NCI-H128 (cell line): ENCODE results near the gene RASGRF2.

Experiments used
- DNase-seq: peaks from one replicate; lab custom pipeline; 2025; ENCODE audit not compliant: unreplicated experiment; lab: John Stamatoyannopoulos, UW

RASGRF2 gene

DNA sequence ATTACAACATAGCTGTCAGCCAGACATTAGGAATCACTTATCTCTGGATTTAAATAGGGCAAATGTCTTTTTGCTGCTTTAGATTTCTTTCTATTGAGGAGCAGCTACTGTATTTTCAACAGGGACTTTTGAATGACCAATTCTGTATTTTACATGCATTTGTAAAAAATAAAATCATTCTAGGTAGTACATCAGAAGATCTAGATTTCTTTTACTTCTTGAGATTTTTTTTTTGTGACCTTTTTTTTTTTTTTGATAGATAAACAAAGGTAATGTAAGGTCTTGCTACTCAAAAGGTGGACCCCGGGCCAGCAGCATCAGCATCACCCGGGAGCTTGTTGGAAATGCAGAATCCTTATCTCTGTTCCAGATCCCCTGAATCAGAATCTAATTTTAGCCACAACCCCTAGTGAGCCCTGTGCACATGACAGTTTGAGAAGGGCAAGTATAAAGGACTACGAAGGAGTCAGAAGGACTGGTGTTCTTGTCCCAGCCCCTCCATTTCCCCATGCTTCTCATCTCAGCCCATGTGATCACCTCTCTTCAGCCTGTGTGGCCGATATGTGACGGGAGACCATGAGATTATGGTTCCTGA, 235.3 kb downstream of the RASGRF2 start:
- no peak for DNase-seq

DNA sequence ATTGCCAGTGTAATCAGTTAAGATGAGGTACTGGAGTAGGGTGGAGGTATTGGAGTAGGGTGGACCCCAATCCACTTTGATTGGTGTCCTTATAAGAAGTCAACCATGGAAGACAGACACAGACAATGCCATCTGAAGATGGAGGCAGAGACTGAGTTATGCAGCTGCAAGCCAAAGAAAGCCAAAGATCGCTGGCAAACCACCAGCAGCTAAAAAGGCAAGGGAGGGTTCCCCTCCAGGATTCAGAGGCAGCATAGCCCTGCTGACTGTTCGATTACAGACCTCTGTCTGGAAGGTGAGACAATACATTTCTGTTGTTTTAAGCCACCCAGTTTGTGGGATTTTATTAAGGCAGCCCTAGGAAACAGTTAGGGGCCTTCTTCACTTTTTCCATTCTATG, 242.5 kb downstream of the RASGRF2 start:
- DNase-seq, result no peak

DNA sequence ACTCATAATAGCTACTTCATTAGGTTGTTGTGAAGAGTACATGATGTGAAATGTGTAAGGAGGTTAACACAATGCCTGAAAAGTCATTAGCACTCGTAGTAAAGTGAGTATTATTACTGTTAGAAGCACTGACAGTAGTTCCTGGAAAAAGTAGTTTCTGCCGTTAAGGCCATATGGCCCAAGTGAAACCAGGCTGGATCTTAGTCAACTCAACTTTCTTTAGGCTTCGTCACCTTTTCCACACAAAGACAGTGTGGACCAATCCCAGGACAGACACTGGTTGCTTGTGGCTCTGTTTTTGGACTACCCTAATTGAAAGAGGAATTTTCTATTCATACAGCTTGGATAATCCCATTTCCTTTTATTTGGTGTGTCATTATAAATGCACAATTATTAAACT, 243.6 kb downstream of the RASGRF2 start:
- no peak for DNase-seq

DNA sequence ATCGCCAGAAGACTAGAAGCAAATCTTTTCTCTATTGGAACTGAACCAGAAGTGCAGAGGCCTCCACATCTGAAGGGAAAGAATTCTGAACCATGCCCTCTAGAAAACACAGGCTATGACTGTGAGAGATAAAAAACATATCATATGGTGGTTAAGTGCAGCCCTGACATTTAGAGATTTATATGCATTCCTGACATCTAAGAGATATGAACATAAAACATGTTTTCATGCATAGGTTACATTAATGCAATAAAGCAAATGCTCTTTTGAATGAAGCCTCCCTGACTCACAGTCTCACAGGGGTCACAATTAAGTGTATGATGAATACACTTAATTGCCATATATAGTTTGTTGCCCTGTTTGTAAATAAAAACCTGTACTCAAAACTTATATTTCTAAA, 244.0 kb downstream of the RASGRF2 start:
- no peak for DNase-seq

DNA sequence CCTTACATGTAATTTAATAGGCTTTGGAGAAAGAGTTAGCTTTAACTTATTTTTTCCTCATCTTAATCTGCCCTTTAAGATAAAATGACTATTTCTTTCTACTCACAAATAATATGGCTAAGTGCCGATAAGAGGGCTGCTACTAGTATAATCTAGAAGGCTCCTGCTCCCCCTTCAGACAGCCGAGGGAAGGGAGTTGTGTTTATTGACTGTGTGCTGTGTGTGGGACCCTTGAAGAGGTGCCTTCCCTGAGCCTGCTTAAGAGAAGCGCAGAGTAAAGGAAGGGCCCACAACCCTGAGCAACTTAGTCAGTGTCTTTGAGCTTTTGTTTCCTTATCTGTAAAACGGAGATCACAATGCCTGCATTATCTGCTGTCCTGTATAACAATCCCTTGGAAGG, 244.9 kb downstream of the RASGRF2 start:
- DNase-seq, result no peak

DNA sequence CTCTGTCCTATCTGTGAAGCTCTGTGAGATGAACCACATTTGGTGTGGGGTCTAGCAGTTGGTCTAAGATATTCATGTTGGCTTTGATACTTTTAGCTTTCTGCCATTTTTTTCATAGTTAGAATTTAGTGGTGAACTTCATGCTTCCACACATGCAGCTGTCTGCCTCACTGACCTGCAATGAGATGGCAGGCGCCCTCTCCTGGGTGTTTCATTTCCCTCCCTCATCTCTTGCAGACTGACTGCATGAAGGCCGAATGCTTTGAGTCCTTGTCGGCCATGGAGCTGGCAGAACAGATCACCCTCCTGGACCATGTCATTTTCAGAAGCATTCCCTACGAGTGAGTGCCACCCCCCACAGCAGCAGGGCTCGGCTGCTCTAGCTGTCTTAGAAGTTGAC, 246.8 kb downstream of the RASGRF2 start:
- DNase-seq, result no peak

DNA sequence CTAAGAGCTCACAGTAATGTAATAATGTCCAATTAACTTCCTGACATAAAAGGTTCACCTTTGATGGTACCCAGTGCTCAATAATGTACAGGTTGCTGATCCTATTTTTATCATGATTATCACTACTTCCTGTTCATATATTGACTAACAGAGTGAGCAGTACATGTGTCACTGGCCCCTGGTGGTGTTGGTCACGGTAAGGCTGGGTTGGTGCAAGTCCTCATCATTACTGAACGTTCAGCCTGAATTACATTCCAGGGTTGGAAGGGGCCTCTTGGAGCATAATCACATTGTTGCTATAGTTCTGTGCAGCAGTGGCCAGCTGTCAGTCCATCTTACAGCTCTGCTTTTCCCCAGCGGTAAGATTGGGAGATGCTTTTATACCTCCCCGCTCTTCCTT, 248.7 kb downstream of the RASGRF2 start:
- DNase-seq, result no peak

DNA sequence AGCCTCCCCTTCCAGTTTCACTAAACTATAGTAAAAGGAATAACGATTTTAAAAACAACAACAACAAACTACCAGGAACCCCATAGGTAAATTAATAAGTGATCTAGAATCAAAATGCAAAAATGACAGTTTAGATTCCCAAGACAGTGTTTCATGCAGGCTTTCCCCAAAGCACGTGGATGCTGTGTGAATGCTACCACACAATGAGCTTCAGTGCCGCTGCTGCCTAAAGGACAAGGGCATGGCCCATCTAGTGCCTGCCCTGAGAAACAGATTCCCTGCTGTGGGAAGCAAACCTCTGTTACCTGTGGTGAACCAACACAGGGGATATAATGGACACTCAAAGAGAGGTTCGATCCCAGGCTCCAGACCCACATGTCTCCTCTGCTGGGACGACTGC, 249.2 kb downstream of the RASGRF2 start:
- DNase-seq, result no peak

DNA sequence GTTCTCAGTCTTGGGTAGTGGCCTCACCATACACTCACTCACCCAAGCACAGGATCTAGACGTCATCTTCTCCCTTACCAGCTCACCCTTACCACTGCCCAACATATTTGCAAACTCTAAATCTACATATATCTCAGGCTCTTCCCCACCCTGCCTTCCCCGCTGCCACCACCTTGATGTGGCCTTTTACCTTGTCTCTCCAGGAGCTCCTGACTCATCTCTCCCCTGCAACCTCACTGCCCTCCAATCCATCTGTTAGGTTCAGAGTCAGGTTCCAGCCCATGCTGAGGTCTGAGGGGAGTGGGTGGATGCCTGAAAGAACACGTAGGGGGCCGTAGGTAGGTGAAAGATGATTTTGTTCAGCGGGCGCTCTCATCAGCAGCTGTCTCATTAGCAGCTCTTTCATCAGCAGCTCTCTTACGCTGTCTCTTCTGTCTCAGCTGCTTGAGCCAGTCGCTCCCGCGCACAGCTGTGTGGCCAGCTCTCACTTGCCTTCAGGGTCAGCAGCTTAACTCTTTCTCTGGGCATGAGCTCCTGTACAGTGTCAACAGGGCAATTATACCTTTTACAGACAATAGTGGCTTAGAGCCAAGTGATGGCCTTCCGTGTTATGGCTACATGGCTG, 249.8 kb downstream of the RASGRF2 start:
- DNase-seq, result no peak

DNA sequence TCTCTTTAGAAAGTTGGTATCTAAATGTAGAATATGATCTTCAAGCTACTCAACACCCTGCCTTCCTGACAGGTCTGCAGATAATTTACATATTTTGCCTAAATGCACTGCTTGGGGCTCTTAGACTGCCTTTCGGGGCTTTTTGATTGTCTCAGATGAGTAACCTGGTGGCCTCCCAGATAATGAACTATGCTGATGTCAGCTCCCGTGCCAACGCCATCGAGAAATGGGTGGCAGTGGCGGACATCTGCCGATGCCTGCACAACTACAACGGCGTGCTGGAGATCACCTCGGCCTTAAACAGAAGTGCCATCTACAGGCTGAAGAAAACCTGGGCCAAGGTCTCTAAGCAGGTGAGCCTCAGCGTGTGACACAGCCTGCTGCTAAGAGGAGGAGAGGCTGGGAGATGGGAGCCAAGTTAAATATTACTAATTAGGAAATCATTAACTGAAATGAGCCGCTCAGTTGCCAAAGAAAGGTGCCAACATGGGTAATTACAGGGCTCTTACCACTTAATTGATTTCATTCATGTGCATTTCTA, 252.1 kb downstream of the RASGRF2 start:
- no peak for DNase-seq

DNA sequence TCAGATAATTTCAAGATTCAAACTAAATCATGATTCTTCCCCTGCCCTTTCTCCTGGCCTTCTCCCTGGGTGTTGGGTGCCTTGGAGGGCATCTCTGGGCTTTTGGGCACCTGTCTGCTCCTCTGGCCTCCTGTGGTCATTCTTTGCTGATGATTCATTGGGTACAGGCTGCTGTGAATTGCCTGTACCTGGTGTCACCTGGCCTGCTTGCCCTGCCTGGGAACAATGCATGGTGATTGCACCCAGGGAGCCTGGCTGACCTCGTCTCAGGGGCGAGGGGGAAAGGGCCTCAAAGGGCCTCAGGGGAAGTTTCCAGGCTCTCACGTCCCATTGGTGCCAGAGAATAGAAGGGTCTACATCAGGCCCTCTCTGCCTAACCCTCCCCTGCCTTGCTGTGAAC, 252.9 kb downstream of the RASGRF2 start:
- DNase-seq, result no peak

DNA sequence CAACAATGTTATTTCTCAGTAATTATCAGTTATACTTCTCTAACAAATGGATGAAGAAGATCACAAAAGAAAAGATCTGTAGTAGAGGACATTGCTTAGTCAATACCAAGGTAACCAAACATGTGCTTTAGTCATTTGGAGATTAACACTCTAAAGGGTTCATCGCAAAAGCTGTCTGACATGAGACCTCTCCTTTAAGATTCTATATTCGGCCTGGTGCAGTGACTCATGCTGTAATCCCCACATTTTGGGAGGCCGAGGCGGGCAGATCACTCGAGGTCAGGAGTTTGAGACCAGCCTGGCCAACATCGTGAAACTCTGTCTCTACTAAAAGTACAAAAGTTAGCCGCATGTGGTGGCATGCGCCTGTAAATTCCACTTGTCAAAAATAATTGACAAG, 254.7 kb downstream of the RASGRF2 start:
- no peak for DNase-seq

DNA sequence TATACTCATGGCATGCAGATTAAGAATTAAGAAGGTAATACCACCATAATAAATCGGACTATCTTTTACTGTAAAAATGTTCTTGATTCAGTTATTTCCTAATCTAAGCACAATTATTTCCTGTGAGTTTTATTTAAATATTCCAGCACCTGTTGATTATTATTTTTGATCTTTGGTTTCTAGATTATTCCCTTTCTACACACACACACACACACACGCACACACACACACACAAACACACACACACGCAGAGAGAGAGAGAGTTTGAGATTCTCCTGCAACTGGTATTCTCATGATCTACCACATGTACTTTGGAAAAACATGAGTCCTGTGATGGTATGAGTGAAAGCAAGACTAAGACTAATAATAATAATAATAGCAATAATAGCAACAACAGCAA, 256.0 kb downstream of the RASGRF2 start:
- no peak for DNase-seq

DNA sequence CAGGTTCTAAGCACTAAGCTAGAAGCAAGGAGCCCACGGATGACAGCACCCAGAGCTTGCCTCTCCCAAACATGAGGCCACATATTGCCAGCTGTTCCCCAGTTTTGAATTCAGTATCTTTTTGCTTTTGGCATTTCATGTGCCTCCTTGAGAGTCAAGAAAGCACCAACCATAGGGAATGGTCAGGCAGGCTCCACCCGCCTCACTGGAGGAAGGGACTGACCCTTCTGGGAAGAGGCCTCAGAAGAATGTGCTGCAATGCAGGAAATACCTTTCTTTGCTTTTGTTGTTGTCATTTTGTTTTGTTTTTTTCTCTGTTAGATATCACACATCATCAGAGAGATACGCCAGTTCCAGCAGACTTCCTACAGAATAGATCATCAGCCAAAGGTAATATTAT, 259.2 kb downstream of the RASGRF2 start:
- DNase-seq, result no peak

DNA sequence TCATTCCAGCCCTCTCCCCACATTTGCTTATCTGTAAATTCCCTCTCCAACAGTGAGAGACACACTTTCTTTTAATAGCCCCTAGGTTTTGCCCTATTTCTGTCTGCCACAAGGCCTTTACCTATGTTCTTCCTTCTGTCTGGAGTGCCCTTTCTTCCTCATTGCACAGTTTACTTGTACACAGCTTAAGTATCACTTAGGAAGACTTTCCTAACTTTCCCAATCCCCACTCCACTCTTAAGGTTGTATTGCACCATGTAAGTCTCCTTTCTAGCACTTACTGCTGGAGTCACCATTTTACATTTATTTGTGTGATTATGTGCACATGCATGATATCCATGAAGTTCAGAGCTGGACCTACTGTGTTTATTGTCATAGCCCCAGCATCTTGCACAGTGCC, 262.1 kb downstream of the RASGRF2 start:
- no peak for DNase-seq

DNA sequence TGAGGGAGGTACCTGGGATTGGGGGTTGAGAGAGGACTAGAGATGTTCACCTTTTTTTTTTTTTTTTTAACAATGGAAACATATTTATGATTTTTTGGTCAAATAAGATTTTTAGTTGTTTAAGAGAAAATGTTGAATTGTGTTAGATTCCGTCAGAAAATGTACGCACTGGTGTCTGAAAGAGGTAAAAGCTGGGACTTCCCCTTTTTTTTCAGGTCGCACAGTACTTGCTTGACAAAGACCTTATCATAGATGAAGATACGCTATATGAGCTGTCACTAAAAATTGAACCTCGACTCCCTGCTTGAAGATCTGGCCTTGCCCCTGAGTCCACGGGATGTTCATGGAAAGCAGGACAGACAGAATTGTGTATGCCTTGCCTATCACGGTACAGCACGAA, 265.3 kb downstream of the RASGRF2 start:
- no peak for DNase-seq

DNA sequence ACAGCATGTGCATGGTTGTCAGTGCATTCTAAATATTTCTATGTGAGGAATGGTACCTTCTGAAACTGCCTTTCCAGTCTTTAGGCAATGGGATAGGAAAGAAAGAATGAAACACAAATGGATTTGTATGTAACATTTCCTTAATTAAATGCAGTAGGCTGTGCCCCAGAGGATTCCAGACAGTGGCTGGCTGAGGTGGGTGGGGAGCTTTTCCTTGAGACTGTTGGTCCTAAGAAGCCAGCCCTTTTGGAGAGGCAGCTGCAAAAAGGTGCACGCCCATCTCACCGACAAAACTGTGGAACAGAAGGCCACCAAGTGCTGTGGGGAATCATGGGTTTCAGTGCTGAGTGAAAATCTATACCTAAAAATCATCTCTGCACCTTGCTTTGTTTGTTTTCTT, 266.1 kb downstream of the RASGRF2 start:
- DNase-seq, result no peak

DNA sequence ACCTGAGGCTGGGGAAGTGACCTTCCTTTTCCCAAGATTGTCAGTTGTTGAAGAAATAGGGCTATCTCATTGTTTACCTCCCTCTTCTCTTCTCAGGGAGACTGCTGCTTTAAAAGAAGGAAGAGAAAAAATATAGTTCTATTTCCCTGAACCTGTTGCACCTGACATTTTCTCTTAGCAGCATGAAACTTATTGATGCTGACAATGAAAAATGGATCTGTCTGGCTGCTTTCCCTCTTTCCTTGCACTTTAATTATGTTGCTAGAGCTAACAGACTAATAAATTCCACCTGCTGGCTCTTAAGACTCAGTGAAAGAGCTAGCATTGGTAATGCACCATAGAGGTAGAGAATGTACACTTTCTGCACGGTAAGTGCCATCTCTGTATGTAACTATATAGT, 266.8 kb downstream of the RASGRF2 start:
- DNase-seq, result no peak

DNA sequence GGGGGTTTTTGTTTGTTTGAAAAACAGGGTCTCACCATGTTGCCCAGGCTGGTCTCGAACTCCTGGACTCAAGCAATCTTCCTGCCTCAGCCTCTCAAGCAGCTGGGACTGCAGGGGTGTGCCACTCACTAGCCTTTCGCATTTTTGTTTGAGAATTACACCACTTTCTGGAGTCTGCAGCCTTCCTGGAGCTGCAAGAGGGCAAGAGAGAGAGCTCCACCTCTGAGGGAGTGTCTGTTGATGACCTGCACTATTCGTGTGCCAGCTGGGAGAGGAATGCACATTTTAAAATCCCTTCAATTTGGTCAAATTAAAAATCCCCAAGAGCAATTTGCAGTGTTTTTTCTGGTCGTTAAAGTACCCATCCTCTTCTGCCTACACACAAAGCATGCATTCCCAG, 267.9 kb downstream of the RASGRF2 start:
- DNase-seq, result no peak

DNA sequence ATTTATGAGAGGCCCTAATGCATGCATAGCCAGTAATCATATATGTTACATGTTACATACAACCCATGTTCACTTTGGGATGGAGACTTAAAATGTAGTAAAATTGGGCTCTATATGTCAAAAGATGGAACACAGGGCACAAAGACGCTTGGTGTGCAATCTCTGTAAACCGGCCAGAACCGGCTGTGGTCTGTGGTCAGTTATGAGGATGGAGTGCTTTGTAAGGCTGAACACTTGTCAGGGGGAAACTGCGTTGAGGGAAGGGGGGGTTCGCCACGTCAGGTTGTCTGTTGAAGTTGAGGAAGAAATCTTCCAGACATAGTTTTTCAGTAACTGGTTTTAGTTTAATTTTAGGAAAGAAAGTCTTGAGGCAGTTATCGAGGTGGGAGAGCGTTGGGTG, 270.3 kb downstream of the RASGRF2 start:
- no peak for DNase-seq

DNA sequence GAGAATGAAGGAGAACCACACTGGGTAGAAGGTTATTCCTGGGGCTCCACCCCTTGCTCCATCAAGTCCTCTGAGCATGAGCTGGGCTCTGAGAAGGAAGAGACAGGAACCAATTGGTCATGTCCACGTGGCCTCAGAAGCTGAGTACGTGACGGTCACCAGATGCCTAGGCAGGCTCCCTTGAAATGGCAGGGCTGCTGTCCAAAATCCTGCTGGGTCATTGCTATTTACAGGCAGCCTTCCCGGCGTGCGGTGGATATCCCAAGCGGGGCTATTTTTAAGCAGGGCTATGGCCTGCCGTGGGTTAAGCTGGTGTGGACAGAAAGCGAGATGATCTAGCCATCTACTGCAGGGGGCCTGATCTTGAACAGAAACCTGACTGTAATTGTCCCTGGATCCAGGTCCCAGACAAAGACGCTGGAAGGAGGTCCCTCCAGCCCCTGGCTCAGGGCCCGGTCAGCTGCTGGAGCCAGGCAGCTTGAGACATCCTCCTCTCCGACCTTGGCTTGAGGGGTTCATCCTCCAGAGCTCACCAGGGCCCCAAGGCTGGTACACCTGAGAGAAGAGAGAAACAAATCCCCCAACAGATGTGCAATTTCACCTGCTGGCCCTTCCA, 272.4 kb downstream of the RASGRF2 start:
- no peak for DNase-seq

DNA sequence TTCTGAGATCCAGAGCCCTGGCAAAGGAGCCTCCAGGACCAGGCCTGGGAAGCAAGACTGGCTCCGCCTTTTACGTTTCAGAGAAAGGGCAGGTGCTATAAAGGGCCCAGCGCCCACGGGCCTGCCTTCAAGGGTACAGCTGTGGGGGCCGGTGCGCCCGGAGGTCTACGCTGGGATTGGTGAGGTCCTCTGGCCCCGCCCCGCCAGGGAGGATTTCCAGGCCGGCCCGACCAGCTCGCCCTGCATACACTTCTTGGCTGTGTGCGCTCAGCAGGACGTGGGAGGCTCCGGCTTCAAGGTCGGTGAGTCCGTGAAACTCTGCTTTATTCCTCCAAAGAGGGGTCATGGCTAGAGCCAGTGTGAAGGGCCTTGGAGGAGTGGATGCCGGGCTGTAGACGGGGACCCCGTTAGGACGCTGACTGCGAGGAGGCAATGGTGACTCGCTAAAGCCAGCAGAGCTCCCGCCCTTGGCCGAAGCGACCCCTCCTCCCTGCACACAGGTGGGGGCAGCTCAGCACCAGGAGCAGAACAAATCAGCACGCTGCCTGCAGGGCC, 273.0 kb downstream of the RASGRF2 start, which contains the start of gene CKMT2:
CKMT2 (plus strand) TSS at position 243 of the 555 bp plus-strand sequence. CDS start 17,811 bp downstream, outside the sequence.
- DNase-seq, result no peak
